Cardiac fibroblast (primary cell): Measurements from ENCODE around the gene ATP9A.

ENCODE experiments used
- DNase-seq, 2 donors: peaks; one replicate each; pipeline versions ENCODE4 v3.0.0 to v3.0.0-alpha.2; 2010; ENCODE audit warnings: low read depth in 2 of 2
- H3K4me3 ChIP-seq, 2 donors: replicated peaks in 1 of 2; 1 replicate in 1 of 2; 2 replicates in 1 of 2; pipeline ENCODE4 v1.5.1; 2011; ENCODE audit warnings: low read depth in 2 of 2, low read length in 2 of 2, mild to moderate bottlenecking in 2 of 2, moderate library complexity in 1 of 2
- CTCF ChIP-seq: IDR thresholded peaks from one replicate; pipeline ENCODE4 v1.5.1; 2011; ENCODE audit warnings: low read depth, mild to moderate bottlenecking, low read length, inconsistent platforms

ATP9A gene

DNA sequence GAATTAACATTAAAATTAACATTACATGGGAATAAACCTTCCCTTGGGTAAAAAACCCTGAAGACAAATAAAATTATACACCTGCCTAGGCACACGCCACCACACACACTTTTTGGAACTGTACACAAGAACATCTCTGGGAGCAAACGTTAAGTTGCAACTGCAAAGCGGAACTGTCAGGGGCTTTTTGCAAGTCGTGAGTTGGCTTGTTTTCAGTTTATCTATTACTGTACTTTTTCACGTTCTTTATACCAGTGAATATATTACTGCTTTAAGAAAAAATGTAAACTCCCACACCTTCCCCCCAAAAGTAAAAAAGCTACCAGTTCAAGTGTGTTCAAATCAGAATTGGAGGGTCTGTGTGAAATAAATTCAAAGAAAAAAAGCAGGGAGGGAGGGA is 160.1 kb downstream of the ATP9A start:
- TF ChIP-seq CTCF, result no peak
- DNase-seq, result no peak
- no peak overlapping the region for H3K4me3 ChIP-seq

- no peak for TF ChIP-seq CTCF
- DNase-seq, result no peak
- no peak overlapping the region for H3K4me3 ChIP-seq
Observed at GRCh38 chr20:51607170-51607569, 161.0 kb downstream of the ATP9A start.

- no peak for TF ChIP-seq CTCF
- DNase-seq, result no peak
- no peak overlapping the region for H3K4me3 ChIP-seq
Observed at GRCh38 chr20:51604851-51605250, 163.3 kb downstream of the ATP9A start.

DNA sequence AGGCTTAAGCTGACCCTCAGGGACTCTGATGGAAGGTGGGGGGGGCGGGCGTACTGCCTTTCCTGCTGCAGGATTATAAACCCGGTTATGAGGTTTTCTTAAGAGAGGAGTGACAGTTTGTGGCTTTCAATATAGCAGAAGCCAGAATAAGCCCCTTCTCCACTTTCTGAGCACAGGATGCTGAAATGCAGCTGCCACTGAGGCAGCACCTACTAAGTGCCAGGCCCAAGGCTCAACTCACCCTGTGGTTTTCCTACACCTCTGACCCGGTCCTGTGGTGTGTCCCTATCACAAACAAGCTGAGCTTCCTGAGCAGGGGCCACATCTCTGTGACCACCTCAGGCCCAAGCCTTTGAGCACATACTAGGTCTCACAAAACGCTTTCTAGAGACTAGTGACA is 166.1 kb downstream of the ATP9A start:
- no peak overlapping the region for H3K4me3 ChIP-seq
- DNase-seq, result no peak
- no peak for TF ChIP-seq CTCF

- no peak for TF ChIP-seq CTCF
- H3K4me3 ChIP-seq, result no peak overlapping the region
- no peak for DNase-seq
Observed at GRCh38 chr20:51600950-51601349, 167.2 kb downstream of the ATP9A start.

GRCh38 chr20:51600016-51600420 is 168.2 kb downstream of the ATP9A start:
- DNase-seq, result peak in 1 of 2 donors; percentile 35
- TF ChIP-seq CTCF, result no peak
- H3K4me3 ChIP-seq, result no peak overlapping the region

DNA sequence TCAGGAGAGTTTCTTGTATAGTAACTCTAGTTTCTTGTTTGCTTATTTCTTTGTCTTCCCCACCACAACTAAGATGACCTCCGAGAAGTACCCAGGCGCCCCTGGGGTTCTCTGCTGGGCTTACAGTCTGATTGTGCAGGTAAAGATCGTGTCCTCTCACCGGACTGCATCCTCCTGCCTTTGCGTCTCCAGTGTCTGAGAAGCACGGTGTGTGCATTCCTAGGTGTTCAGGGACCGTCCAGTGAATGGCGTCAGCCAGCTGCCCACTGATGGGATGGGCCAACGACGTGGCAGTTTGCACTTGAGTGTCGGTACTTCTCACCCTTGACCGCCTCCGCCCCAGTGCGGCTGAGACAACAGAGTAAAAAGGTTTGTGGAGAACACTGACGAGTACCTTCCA is 169.6 kb downstream of the ATP9A start:
- H3K4me3 ChIP-seq, result no peak overlapping the region
- no peak for TF ChIP-seq CTCF
- no peak for DNase-seq
